Mesenchymal stem cell (in vitro differentiated cells and primary cell): Measurements from ENCODE around the gene ACOT11.

Experiments
- DNase-seq: peaks from one replicate; pipeline ENCODE4 v3.0.0-alpha.2; 2013
- H2AFZ ChIP-seq: one replicate; pipeline ENCODE4 v1.6.1; 2013; ENCODE audit warnings: low read depth, mild to moderate bottlenecking, control low read depth, inconsistent platforms, low read length, moderate library complexity
- H2AK5ac ChIP-seq: 2 replicates; pipeline ENCODE4 v1.6.1; 2013; ENCODE audit warnings: low read length, moderate library complexity, mild to moderate bottlenecking, inconsistent platforms; ENCODE audit not compliant: severe bottlenecking
- H2BK120ac ChIP-seq: one replicate; pipeline ENCODE4 v1.6.1; 2013; ENCODE audit warnings: low read depth, mild to moderate bottlenecking, inconsistent platforms, low read length, moderate library complexity
- H2BK12ac ChIP-seq, 2 experiments: one replicate each; pipeline ENCODE4 v1.6.1; 2013; ENCODE audit warnings: inconsistent platforms in 2 of 2, low read length in 2 of 2, mild to moderate bottlenecking in 2 of 2, moderate library complexity in 2 of 2, control low read depth in 1 of 2
- H2BK15ac ChIP-seq: one replicate; pipeline ENCODE4 v1.6.1; 2013; ENCODE audit warnings: mild to moderate bottlenecking, low read depth, inconsistent platforms; ENCODE audit not compliant: poor library complexity, severe bottlenecking
- H2BK5ac ChIP-seq: 2 replicates; pipeline ENCODE4 v1.6.1; 2013; ENCODE audit warnings: low read depth, mild to moderate bottlenecking, low read length, control low read depth, inconsistent platforms; ENCODE audit not compliant: poor library complexity, severe bottlenecking
- H3K14ac ChIP-seq, 2 experiments: one replicate each; pipeline ENCODE4 v1.6.1; 2013; ENCODE audit warnings: inconsistent platforms in 2 of 2, low read length in 2 of 2, control low read depth in 1 of 2, mild to moderate bottlenecking in 1 of 2, moderate library complexity in 1 of 2
- H3K18ac ChIP-seq, 2 experiments: one replicate each; pipeline ENCODE4 v1.6.1; 2013; ENCODE audit warnings: inconsistent platforms in 2 of 2, low read length in 2 of 2, control low read depth in 1 of 2, low read depth in 1 of 2, mild to moderate bottlenecking in 1 of 2
- H3K23ac ChIP-seq, 2 experiments: one replicate each; pipeline ENCODE4 v1.6.1; 2013; ENCODE audit warnings: inconsistent platforms in 2 of 2, low read length in 2 of 2, mild to moderate bottlenecking in 2 of 2, moderate library complexity in 2 of 2, control low read depth in 1 of 2
- H3K27ac ChIP-seq: 2 replicates; pipeline ENCODE4 v1.5.1; 2013; ENCODE audit warnings: mild to moderate bottlenecking, moderate library complexity, low read length, control low read depth, inconsistent platforms; ENCODE audit not compliant: poor library complexity, severe bottlenecking
- H3K27me3 ChIP-seq, 2 experiments: 2 replicates each; pipeline versions ENCODE4 v1.6.1 to v1.7.0; 2013; ENCODE audit warnings: low read length in 2 of 2, mild to moderate bottlenecking in 2 of 2, moderate library complexity in 2 of 2, control low read depth in 1 of 2, inconsistent platforms in 1 of 2; ENCODE audit not compliant: control insufficient read depth in 1 of 2, insufficient read depth in 1 of 2
- H3K36me3 ChIP-seq, 2 experiments: 2 replicates each; pipeline versions ENCODE4 v1.6.1 to v1.7.0; 2013; ENCODE audit warnings: low read length in 2 of 2, control low read depth in 1 of 2, inconsistent platforms in 1 of 2, low read depth in 1 of 2, mild to moderate bottlenecking in 1 of 2; ENCODE audit not compliant: insufficient read depth in 2 of 2, control insufficient read depth in 1 of 2
- H3K4ac ChIP-seq, 2 experiments: one replicate each; pipeline ENCODE4 v1.6.1; 2013; ENCODE audit warnings: inconsistent platforms in 2 of 2, low read length in 2 of 2, mild to moderate bottlenecking in 2 of 2, moderate library complexity in 2 of 2, control low read depth in 1 of 2, low read depth in 1 of 2
- H3K4me1 ChIP-seq: 2 replicates; pipeline ENCODE4 v1.6.1; 2013; ENCODE audit warnings: low read depth, low read length, control low read depth; ENCODE audit not compliant: control insufficient read depth, insufficient read depth
- H3K4me2 ChIP-seq: 2 replicates; pipeline ENCODE4 v1.6.1; 2013; ENCODE audit warnings: low read length, mild to moderate bottlenecking, inconsistent platforms; ENCODE audit not compliant: poor library complexity, severe bottlenecking
- H3K4me3 ChIP-seq, 2 experiments: 2 replicates each; pipeline versions ENCODE4 v1.5.1 to v1.7.0; 2013; ENCODE audit warnings: low read length in 2 of 2, mild to moderate bottlenecking in 2 of 2, control low read depth in 1 of 2, low read depth in 1 of 2; ENCODE audit not compliant: insufficient read depth in 1 of 2
- H3K79me1 ChIP-seq: replicated peaks from 2 replicates; pipeline ENCODE4 v1.6.1; 2013; ENCODE audit warnings: mild to moderate bottlenecking, control low read depth, low read length, inconsistent platforms; ENCODE audit not compliant: poor library complexity, severe bottlenecking
- H3K9ac ChIP-seq: 2 replicates; pipeline ENCODE4 v1.7.0; 2013; ENCODE audit warnings: mild to moderate bottlenecking, low read length, moderate library complexity
- H3K9me3 ChIP-seq: 2 replicates; pipeline ENCODE4 v1.7.0; 2013; ENCODE audit warnings: mild to moderate bottlenecking, low read length; ENCODE audit not compliant: control insufficient read depth
- H4K8ac ChIP-seq: one replicate; pipeline ENCODE4 v1.6.1; 2013; ENCODE audit warnings: inconsistent platforms, mild to moderate bottlenecking, low read length, moderate library complexity
- H4K91ac ChIP-seq: one replicate; pipeline ENCODE4 v1.6.1; 2013; ENCODE audit warnings: mild to moderate bottlenecking, low read length, inconsistent platforms
- WGBS: methylation state at CpG from one replicate; pipeline ENCODE4 v1.1.7; 2013; ENCODE audit warnings: mixed read lengths; 5-methylcytosine and 5-hydroxymethylcytosine counted together

Gene ACOT11

GRCh38 chr1:54499360-54500106 lies 48.5 kb upstream of the ACOT11 start:
- Histone ChIP-seq H3K4me1 (peaks cover 16% of the 10 kb centered on the region), H3K4ac (no peak overlapping the region), H3K14ac (no peak overlapping the region), H2BK5ac (no peak overlapping the region), H3K4me3 (peak overlapping the region; percentile 37 to 67), H3K79me1 (no peaks in the 10 kb centered on the region), H2BK15ac (no peak overlapping the region), H4K8ac (peak overlapping the region; percentile 90), H3K27me3 (peaks cover 50 to 60% of the 10 kb centered on the region in 2 experiments), H3K36me3 (no peaks in the 10 kb centered on the region), H2AK5ac (no peak overlapping the region), H3K23ac (no peak overlapping the region), H3K4me2 (peak overlapping the region; percentile 72), H2BK120ac (no peak overlapping the region), H2BK12ac (no peak overlapping the region), H3K9me3 (peaks cover 3% of the 10 kb centered on the region), H3K9ac (peak overlapping the region; percentile 47), H4K91ac (peak overlapping the region; percentile 25), H3K27ac (no peak overlapping the region), H3K18ac (peak overlapping the region; percentile 37 to 54), H2AFZ (peak overlapping the region; percentile 79)
- DNase-seq, result peak; percentile 68
- WGBS, result 13% methylated on average over 28 of the region's 50 CpGs

- Histone ChIP-seq H4K91ac (no peak overlapping the region), H2BK5ac (no peak overlapping the region), H3K36me3 (no peaks in the 10 kb centered on the region), H2BK12ac (no peak overlapping the region), H3K4me1 (peaks cover 16% of the 10 kb centered on the region), H2BK120ac (no peak overlapping the region), H3K4ac (no peak overlapping the region), H2AK5ac (no peak overlapping the region), H3K23ac (no peak overlapping the region), H2AFZ (no peak overlapping the region), H3K9me3 (peaks cover 3% of the 10 kb centered on the region), H3K9ac (no peak overlapping the region), H3K27me3 (peaks cover 50 to 60% of the 10 kb centered on the region in 2 experiments), H3K4me3 (peak overlapping the region in 1 of 2 experiments; percentile 65), H3K79me1 (no peaks in the 10 kb centered on the region), H3K27ac (no peak overlapping the region), H3K14ac (no peak overlapping the region), H4K8ac (peak overlapping the region; percentile 90), H3K4me2 (no peak overlapping the region), H3K18ac (no peak overlapping the region), H2BK15ac (no peak overlapping the region)
- 63% methylated on average over 10 of the region's 10 CpGs for WGBS
- no peak for DNase-seq
Observed at GRCh38 chr1:54500107-54500431, 48.0 kb upstream of the ACOT11 start.

GRCh38 chr1:54501849-54502248 lies 46.2 kb upstream of the ACOT11 start:
- Histone ChIP-seq H3K27ac (no peak overlapping the region), H3K4me1 (peaks cover 22% of the 10 kb centered on the region), H2BK12ac (no peak overlapping the region), H2AK5ac (no peak overlapping the region), H3K23ac (no peak overlapping the region), H4K91ac (no peak overlapping the region), H3K36me3 (no peaks in the 10 kb centered on the region), H2AFZ (no peak overlapping the region), H3K79me1 (no peaks in the 10 kb centered on the region), H2BK5ac (no peak overlapping the region), H2BK120ac (no peak overlapping the region), H3K14ac (no peak overlapping the region), H2BK15ac (no peak overlapping the region), H3K27me3 (peaks cover 41 to 52% of the 10 kb centered on the region in 2 experiments), H3K4ac (no peak overlapping the region), H3K9me3 (peaks cover 3% of the 10 kb centered on the region), H3K4me3 (no peak overlapping the region), H3K9ac (no peak overlapping the region), H4K8ac (no peak overlapping the region), H3K4me2 (no peak overlapping the region), H3K18ac (no peak overlapping the region)
- WGBS, result 82% methylated on average over 5 of the region's 5 CpGs
- DNase-seq, result no peak

- H3K18ac ChIP-seq, result no peak overlapping the region
- H2BK15ac ChIP-seq, result no peak overlapping the region
- 89% methylated on average over 4 of the region's 5 CpGs for WGBS
- H3K4ac ChIP-seq, result no peak overlapping the region
- H3K27ac ChIP-seq, result no peak overlapping the region
- no peak overlapping the region for H3K23ac ChIP-seq
- H4K91ac ChIP-seq, result no peak overlapping the region
- no peak overlapping the region for H2BK12ac ChIP-seq
- H3K4me1 ChIP-seq, result peaks cover 23% of the 10 kb centered on the region
- no peak overlapping the region for H3K4me2 ChIP-seq
- H4K8ac ChIP-seq, result no peak overlapping the region
- no peak overlapping the region for H3K4me3 ChIP-seq
- H3K79me1 ChIP-seq, result no peaks in the 10 kb centered on the region
- no peak for DNase-seq
- H2BK5ac ChIP-seq, result no peak overlapping the region
- H3K36me3 ChIP-seq, result no peaks in the 10 kb centered on the region
- no peak overlapping the region for H2BK120ac ChIP-seq
- H2AK5ac ChIP-seq, result no peak overlapping the region
- H3K27me3 ChIP-seq, result peaks cover 36 to 47% of the 10 kb centered on the region in 2 experiments
- no peak overlapping the region for H3K14ac ChIP-seq
- no peak overlapping the region for H3K9ac ChIP-seq
- H3K9me3 ChIP-seq, result peaks cover 3% of the 10 kb centered on the region
- no peak overlapping the region for H2AFZ ChIP-seq
Observed at GRCh38 chr1:54502342-54502741, 45.7 kb upstream of the ACOT11 start.
